ENCODE data around the gene CLCA2.

Gene CLCA2, protein sequence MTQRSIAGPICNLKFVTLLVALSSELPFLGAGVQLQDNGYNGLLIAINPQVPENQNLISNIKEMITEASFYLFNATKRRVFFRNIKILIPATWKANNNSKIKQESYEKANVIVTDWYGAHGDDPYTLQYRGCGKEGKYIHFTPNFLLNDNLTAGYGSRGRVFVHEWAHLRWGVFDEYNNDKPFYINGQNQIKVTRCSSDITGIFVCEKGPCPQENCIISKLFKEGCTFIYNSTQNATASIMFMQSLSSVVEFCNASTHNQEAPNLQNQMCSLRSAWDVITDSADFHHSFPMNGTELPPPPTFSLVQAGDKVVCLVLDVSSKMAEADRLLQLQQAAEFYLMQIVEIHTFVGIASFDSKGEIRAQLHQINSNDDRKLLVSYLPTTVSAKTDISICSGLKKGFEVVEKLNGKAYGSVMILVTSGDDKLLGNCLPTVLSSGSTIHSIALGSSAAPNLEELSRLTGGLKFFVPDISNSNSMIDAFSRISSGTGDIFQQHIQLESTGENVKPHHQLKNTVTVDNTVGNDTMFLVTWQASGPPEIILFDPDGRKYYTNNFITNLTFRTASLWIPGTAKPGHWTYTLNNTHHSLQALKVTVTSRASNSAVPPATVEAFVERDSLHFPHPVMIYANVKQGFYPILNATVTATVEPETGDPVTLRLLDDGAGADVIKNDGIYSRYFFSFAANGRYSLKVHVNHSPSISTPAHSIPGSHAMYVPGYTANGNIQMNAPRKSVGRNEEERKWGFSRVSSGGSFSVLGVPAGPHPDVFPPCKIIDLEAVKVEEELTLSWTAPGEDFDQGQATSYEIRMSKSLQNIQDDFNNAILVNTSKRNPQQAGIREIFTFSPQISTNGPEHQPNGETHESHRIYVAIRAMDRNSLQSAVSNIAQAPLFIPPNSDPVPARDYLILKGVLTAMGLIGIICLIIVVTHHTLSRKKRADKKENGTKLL

DNA sequence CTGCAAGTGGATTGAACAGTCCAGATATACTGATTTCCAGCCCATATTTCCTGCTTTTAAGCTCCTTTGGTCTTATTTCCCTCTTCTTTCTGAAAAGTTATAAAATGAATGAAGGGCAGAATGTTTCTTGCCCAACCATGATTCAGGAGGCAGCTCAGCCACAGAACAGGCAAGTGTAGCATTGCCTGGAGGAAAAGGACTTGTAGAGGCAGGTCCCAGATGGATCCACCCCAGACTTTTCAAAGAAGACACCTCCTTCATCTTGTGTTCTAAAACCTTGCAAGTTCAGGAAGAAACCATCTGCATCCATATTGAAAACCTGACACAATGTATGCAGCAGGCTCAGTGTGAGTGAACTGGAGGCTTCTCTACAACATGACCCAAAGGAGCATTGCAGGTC is at the start of gene CLCA2:
Gene CLCA2, plus strand, starts transcription at position 299 of the 400 bp plus-strand sequence. Its CDS starts 77 bp downstream, at position 376.
- Histone ChIP-seq H3K27ac (ENCODE audit: extremely low read depth, low read depth, low read length) (no peak within 1 kb of the TSS), H3K4me1 (ENCODE audit: control insufficient read depth, insufficient read depth, low read length) (no peaks in the 10 kb centered on the region), H3K36me3 (ENCODE audit: control insufficient read depth in 2 of 2, insufficient read depth in 1 of 2, low read length in 2 of 2) (no peaks in the 10 kb centered on the region), H3K4me3 (ENCODE audit: low read depth, low read length) (no peak within 1 kb of the TSS), H3K9me3 (ENCODE audit: control insufficient read depth, insufficient read depth, low read depth, low read length) (no peaks in the 10 kb centered on the region)
- CTCF ChIA-PET, result interaction anchor here (1.5 kb wide), 1 partner anchor 76 kb away, joined by 3 read pairs; no protein-coding TSS in a partner anchor
- TF ChIP-seq PBX3 (CRISPR knock-in tag; IDR thresholded peaks at IDR 0.05), result no peak
- no peak for TF ChIP-seq ZNF521 (tag by site-specific recombination; IDR thresholded peaks at IDR 0.05)
- no peak for TF ChIP-seq ZNF174 (tag by site-specific recombination; IDR thresholded peaks at IDR 0.05)
- TF ChIP-seq ZNF549 (tag by site-specific recombination; IDR thresholded peaks at IDR 0.05), result no peak
- no peak for TF ChIP-seq KLF16 (tag by site-specific recombination; IDR thresholded peaks at IDR 0.05)
- POLR2A ChIA-PET, result no interaction called here

DNA sequence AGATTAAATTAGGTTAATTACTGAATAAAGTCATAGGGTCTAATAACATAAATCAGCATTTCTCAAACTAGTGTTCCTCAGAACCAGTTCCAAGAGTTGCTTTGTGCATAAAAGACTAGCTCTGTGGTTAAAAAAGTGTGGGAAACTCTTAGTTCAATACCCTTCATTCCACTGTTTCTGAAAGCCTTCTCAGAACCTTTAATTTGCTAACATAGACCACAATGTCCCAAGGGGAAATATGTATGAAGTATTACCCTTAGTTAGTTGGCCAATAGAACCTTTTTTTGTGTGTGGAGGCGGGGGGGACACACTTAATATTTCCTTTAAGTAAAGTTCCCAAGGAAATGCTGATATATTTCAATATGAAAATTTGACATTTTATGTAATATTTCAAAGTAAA is 48.3 kb upstream of the CLCA2 start:
- TF ChIP-seq PRDM1 (tag by site-specific recombination; IDR thresholded peaks at IDR 0.05), result no peak
- no peak for TF ChIP-seq ZNF501 (tag by site-specific recombination; IDR thresholded peaks at IDR 0.05)
- TF ChIP-seq, protein P1, sequence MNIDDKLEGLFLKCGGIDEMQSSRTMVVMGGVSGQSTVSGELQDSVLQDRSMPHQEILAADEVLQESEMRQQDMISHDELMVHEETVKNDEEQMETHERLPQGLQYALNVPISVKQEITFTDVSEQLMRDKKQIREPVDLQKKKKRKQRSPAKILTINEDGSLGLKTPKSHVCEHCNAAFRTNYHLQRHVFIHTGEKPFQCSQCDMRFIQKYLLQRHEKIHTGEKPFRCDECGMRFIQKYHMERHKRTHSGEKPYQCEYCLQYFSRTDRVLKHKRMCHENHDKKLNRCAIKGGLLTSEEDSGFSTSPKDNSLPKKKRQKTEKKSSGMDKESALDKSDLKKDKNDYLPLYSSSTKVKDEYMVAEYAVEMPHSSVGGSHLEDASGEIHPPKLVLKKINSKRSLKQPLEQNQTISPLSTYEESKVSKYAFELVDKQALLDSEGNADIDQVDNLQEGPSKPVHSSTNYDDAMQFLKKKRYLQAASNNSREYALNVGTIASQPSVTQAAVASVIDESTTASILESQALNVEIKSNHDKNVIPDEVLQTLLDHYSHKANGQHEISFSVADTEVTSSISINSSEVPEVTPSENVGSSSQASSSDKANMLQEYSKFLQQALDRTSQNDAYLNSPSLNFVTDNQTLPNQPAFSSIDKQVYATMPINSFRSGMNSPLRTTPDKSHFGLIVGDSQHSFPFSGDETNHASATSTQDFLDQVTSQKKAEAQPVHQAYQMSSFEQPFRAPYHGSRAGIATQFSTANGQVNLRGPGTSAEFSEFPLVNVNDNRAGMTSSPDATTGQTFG (tag by site-specific recombination; IDR thresholded peaks at IDR 0.05; ENCODE audit: borderline replicate concordance), result no peak
- no peak for TF ChIP-seq ZSCAN16 (tag by site-specific recombination; IDR thresholded peaks at IDR 0.05)
- Histone ChIP-seq H3K9me3 (ENCODE audit: control insufficient read depth, insufficient read depth, low read depth, low read length) (no peaks in the 10 kb centered on the region), H3K36me3 (ENCODE audit: control insufficient read depth in 2 of 2, insufficient read depth in 1 of 2, low read length in 2 of 2) (peaks cover 3 to 55% of the 10 kb centered on the region in 2 experiments), H3K4me3 (ENCODE audit: low read depth, low read length) (no peak overlapping the region), H3K27ac (ENCODE audit: extremely low read depth, low read depth, low read length) (no peak overlapping the region), H3K4me1 (ENCODE audit: control insufficient read depth, insufficient read depth, low read length) (no peaks in the 10 kb centered on the region)
- CTCF ChIA-PET, result no interaction called here
- POLR2A ChIA-PET, result no interaction called here

GRCh38 chr1:86377341-86377740 is 46.6 kb upstream of the CLCA2 start:
- CTCF ChIA-PET, result no interaction called here

DNA sequence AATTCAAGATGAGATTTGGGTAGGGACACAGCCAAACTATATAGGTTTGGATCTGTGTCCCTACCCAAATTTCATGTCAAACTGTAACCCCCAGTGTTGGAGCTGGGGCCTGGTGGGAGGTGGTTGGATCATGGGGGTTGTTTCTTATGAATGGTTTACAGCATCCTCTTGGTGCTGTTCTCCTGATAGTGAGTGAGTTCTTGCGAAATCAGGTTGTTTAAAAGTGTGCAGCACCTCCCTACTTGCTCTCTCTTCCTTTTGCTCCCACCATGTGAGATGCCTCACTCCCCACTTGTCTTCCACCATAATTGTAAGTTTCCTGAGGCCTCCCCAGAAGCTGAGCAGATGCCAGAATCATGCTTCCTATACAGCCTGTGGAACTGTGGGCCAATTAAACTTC is 45.2 kb upstream of the CLCA2 start:
- peaks cover 3 to 46% of the 10 kb centered on the region in 2 experiments; a peak in 1 of 3 replicates for H3K36me3 ChIP-seq (ENCODE audit: control insufficient read depth in 2 of 2, insufficient read depth in 1 of 2, low read length in 2 of 2)
- no peak overlapping the region for H3K27ac ChIP-seq (ENCODE audit: extremely low read depth, low read depth, low read length)
- H3K4me3 ChIP-seq (ENCODE audit: low read depth, low read length), result no peak overlapping the region
- CTCF ChIA-PET, result interaction anchor here (1.2 to 2.8 kb wide), 3 partner anchors 15 to 309 kb away, joined by 3 to 29 read pairs (median 8); no protein-coding TSS in a partner anchor
- POLR2A ChIA-PET, result no interaction called here
- H3K4me1 ChIP-seq (ENCODE audit: control insufficient read depth, insufficient read depth, low read length), result no peaks in the 10 kb centered on the region
- H3K9me3 ChIP-seq (ENCODE audit: control insufficient read depth, insufficient read depth, low read depth, low read length), result no peaks in the 10 kb centered on the region
- TF ChIP-seq, protein P2, sequence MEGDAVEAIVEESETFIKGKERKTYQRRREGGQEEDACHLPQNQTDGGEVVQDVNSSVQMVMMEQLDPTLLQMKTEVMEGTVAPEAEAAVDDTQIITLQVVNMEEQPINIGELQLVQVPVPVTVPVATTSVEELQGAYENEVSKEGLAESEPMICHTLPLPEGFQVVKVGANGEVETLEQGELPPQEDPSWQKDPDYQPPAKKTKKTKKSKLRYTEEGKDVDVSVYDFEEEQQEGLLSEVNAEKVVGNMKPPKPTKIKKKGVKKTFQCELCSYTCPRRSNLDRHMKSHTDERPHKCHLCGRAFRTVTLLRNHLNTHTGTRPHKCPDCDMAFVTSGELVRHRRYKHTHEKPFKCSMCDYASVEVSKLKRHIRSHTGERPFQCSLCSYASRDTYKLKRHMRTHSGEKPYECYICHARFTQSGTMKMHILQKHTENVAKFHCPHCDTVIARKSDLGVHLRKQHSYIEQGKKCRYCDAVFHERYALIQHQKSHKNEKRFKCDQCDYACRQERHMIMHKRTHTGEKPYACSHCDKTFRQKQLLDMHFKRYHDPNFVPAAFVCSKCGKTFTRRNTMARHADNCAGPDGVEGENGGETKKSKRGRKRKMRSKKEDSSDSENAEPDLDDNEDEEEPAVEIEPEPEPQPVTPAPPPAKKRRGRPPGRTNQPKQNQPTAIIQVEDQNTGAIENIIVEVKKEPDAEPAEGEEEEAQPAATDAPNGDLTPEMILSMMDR (tag by site-specific recombination; IDR thresholded peaks at IDR 0.05), result no peak
- TF ChIP-seq ZNF394 (tag by site-specific recombination; IDR thresholded peaks at IDR 0.05; ENCODE audit: borderline replicate concordance), result no peak
- no peak for TF ChIP-seq ZNF501 (tag by site-specific recombination; IDR thresholded peaks at IDR 0.05)
- no peak for TF ChIP-seq SP7 (tag by site-specific recombination; IDR thresholded peaks at IDR 0.05)
- no peak for TF ChIP-seq REPIN1 (tag by site-specific recombination; IDR thresholded peaks at IDR 0.05; ENCODE audit: low read depth)
- TF ChIP-seq ZNF529 (tag by site-specific recombination; IDR thresholded peaks at IDR 0.05; ENCODE audit: insufficient replicate concordance), result no peak
- TF ChIP-seq ZNF660 (tag by site-specific recombination; IDR thresholded peaks at IDR 0.05), result no peak
- no peak for TF ChIP-seq ZNF426 (tag by site-specific recombination; IDR thresholded peaks at IDR 0.05)
- TF ChIP-seq ZFHX2 (tag by site-specific recombination; conservative IDR thresholded peaks at IDR 0.05), result no peak

More at GRCh38 chr1:86377341-86377740, 46.6 kb upstream of the CLCA2 start:
- Histone ChIP-seq H3K4me3 (ENCODE audit: low read depth, low read length) (no peak overlapping the region), H3K36me3 (ENCODE audit: control insufficient read depth in 2 of 2, insufficient read depth in 1 of 2, low read length in 2 of 2) (peaks cover 3 to 55% of the 10 kb centered on the region in 2 experiments; a peak in 2 of 3 replicates), H3K9me3 (ENCODE audit: control insufficient read depth, insufficient read depth, low read depth, low read length) (no peaks in the 10 kb centered on the region), H3K4me1 (ENCODE audit: control insufficient read depth, insufficient read depth, low read length) (no peaks in the 10 kb centered on the region), H3K27ac (ENCODE audit: extremely low read depth, low read depth, low read length) (no peak overlapping the region)
- TF ChIP-seq ZNF248 (tag by site-specific recombination; IDR thresholded peaks at IDR 0.05), result no peak
- peak; percentile 84 for TF ChIP-seq SETDB1 (IDR thresholded peaks at IDR 0.05; ENCODE audit: insufficient read length, low read length)
- POLR2A ChIA-PET, result no interaction called here
